Caki2 (cell line): ENCODE results near the gene CENPO. TPM values are rescaled to one million over a fixed set of nuclear protein-coding genes. Genes with fewer than 3 reads are reported as not detected.

Experiments used
- DNase-seq: peaks from one replicate; pipeline ENCODE4 v3.0.0-alpha.2; 2015; ENCODE audit warnings: low read depth
- in situ Hi-C: cut with HindIII; loops from 2 replicates; pipeline ENCODE4 v1.10.0; 2016; ENCODE audit warnings: low sequenced_read_pairs, low pct_unique_long_range_greater_than_20kb, mixed read lengths
- total RNA-seq: library from RNA; depleted of rRNA; stranded (reverse); fragments of >200 nt; shearing (Covaris generic); gene quantifications from 2 replicates; pipeline ENCODE4 v1.2.3, GENCODE V29; 2014; ENCODE audit warnings: low replicate concordance; rRNA removed

CENPO gene
- total RNA-seq, result 27.9 and 45.1 TPM in 2 replicates

GRCh38 chr2:24792874-24793760 lies at the start of gene CENPO, which contains the start of gene PTRHD1:
Gene CENPO, plus strand, starts transcription at chr2:24793425. Its CDS starts 495 bp downstream, at chr2:24793920.
Gene PTRHD1, minus strand, starts transcription at chr2:24793391. Its CDS starts 14 bp downstream, at chr2:24793377.
- in situ Hi-C loops, result no loop called here
- peak; percentile 98 for DNase-seq

GRCh38 chr2:24743924-24744323 lies 49.3 kb upstream of the CENPO start:
- in situ Hi-C loops, result no loop called here
- no peak for DNase-seq

- no peak for DNase-seq
- in situ Hi-C loops, result no loop called here
These were observed 48.9 kb upstream of the CENPO start for GRCh38 chr2:24744356-24744755.

GRCh38 chr2:24745825-24746224 lies 47.4 kb upstream of the CENPO start:
- DNase-seq, result no peak
- in situ Hi-C loops, result no loop called here

GRCh38 chr2:24747299-24747698 lies 45.9 kb upstream of the CENPO start:
- DNase-seq, result no peak
- in situ Hi-C loops, result no loop called here

- in situ Hi-C loops, result no loop called here
- DNase-seq, result no peak
These were observed 44.0 kb upstream of the CENPO start for GRCh38 chr2:24749069-24749691.

- in situ Hi-C loops, result no loop called here
- DNase-seq, result no peak
These were observed 38.1 kb upstream of the CENPO start for GRCh38 chr2:24754985-24755705.

GRCh38 chr2:24756789-24757188 lies 36.4 kb upstream of the CENPO start:
- no peak for DNase-seq
- in situ Hi-C loops, result no loop called here

- DNase-seq, result no peak
- in situ Hi-C loops, result no loop called here
These were observed 31.4 kb upstream of the CENPO start for GRCh38 chr2:24761866-24762265.

GRCh38 chr2:24762518-24762917 lies 30.7 kb upstream of the CENPO start:
- in situ Hi-C loops, result no loop called here

GRCh38 chr2:24763843-24764242 lies 29.4 kb upstream of the CENPO start:
- in situ Hi-C loops, result no loop called here
- DNase-seq, result no peak

More at GRCh38 chr2:24762518-24762917, 30.7 kb upstream of the CENPO start:
- DNase-seq, result no peak

GRCh38 chr2:24766609-24767008 lies 26.6 kb upstream of the CENPO start:
- no peak for DNase-seq
- in situ Hi-C loops, result no loop called here

- in situ Hi-C loops, result no loop called here
These were observed 25.2 kb upstream of the CENPO start for GRCh38 chr2:24768013-24768412.

GRCh38 chr2:24768601-24769000 lies 24.6 kb upstream of the CENPO start:
- in situ Hi-C loops, result no loop called here
- DNase-seq, result no peak

More at GRCh38 chr2:24768013-24768412, 25.2 kb upstream of the CENPO start:
- no peak for DNase-seq

GRCh38 chr2:24771061-24771460 lies 22.2 kb upstream of the CENPO start:
- DNase-seq, result no peak
- in situ Hi-C loops, result no loop called here

GRCh38 chr2:24771764-24772586 lies 21.2 kb upstream of the CENPO start:
- in situ Hi-C loops, result no loop called here
- no peak for DNase-seq

- in situ Hi-C loops, result no loop called here
- no peak for DNase-seq
These were observed 18.9 kb upstream of the CENPO start for GRCh38 chr2:24774373-24774772.

- no peak for DNase-seq
- in situ Hi-C loops, result no loop called here
These were observed 14.1 kb upstream of the CENPO start for GRCh38 chr2:24779116-24779515.
